UCSD-AML1 (cell line): ENCODE results near the gene BLOC1S4.

ENCODE experiments used
- DNase-seq: peaks from one replicate; lab custom pipeline; 2025; ENCODE audit not compliant: unreplicated experiment; lab: John Stamatoyannopoulos, UW

Gene BLOC1S4

GRCh38 chr4:6760865-6761264, 44.9 kb downstream of the BLOC1S4 start:
- DNase-seq = no peak

GRCh38 chr4:6761649-6762615, 46.0 kb downstream of the BLOC1S4 start:
- DNase-seq = no peak

- DNase-seq = no peak
Observed at GRCh38 chr4:6763330-6763851, 47.4 kb downstream of the BLOC1S4 start.

- no peak for DNase-seq
Observed at GRCh38 chr4:6764976-6765620, 49.1 kb downstream of the BLOC1S4 start.

- no peak for DNase-seq
Observed at GRCh38 chr4:6765703-6766102, 49.7 kb downstream of the BLOC1S4 start.
